Endodermal cell (in vitro differentiated cells): Measurements from ENCODE around the gene DLG5. TPM values are rescaled to one million over a fixed set of nuclear protein-coding genes. Genes with fewer than 3 reads are reported as not detected.
A peak's percentile ranks its signal among the peaks of the same experiment; 100 is the strongest.

Experiments
- DNase-seq: peaks from one replicate; pipeline ENCODE4 v3.0.0-alpha.2; 2017
- H3K27ac ChIP-seq: 2 replicates; pipeline ENCODE4 v1.5.1; 2013; ENCODE audit warnings: mild to moderate bottlenecking, low read depth, low read length, moderate library complexity
- H3K27me3 ChIP-seq: 2 replicates; pipeline ENCODE4 v1.6.1; 2013; ENCODE audit warnings: mild to moderate bottlenecking, low read length, moderate library complexity; ENCODE audit not compliant: insufficient read depth, control insufficient read depth, poor library complexity, severe bottlenecking
- H3K36me3 ChIP-seq: 2 replicates; pipeline ENCODE4 v1.7.0; 2013; ENCODE audit warnings: mild to moderate bottlenecking, low read length, moderate library complexity; ENCODE audit not compliant: control insufficient read depth, insufficient read depth
- H3K4me1 ChIP-seq: one replicate; pipeline ENCODE4 v1.7.0; 2013; ENCODE audit warnings: low read length; ENCODE audit not compliant: control insufficient read depth, insufficient read depth
- H3K4me3 ChIP-seq: 2 replicates; pipeline ENCODE4 v1.5.1; 2013; ENCODE audit warnings: mild to moderate bottlenecking, low read length, moderate library complexity
- H3K9ac ChIP-seq: 2 replicates; pipeline ENCODE4 v1.6.1; 2013; ENCODE audit warnings: mild to moderate bottlenecking, low read length, moderate library complexity; ENCODE audit not compliant: poor library complexity, severe bottlenecking; ENCODE audit errors: extremely low read depth
- H3K9me3 ChIP-seq: 2 replicates; pipeline ENCODE4 v1.6.1; 2013; ENCODE audit warnings: mild to moderate bottlenecking, low read length, moderate library complexity; ENCODE audit not compliant: control insufficient read depth
- H3K27ac Mint-ChIP-seq: 2 replicates; pipeline ENCODE4 v1.8.0; 2020; ENCODE audit warnings: mixed read lengths
- H3K27me3 Mint-ChIP-seq: 2 replicates; pipeline ENCODE4 v1.8.0; 2021; ENCODE audit warnings: mild to moderate bottlenecking, mixed read lengths; ENCODE audit not compliant: insufficient read depth
- H3K36me3 Mint-ChIP-seq: 2 replicates; pipeline ENCODE4 v1.8.0; 2020; ENCODE audit warnings: low read depth, mixed read lengths
- H3K4me1 Mint-ChIP-seq: 2 replicates; pipeline ENCODE4 v1.8.0; 2020; ENCODE audit warnings: mixed read lengths
- H3K4me3 Mint-ChIP-seq: 2 replicates; pipeline ENCODE4 v1.8.0; 2020; ENCODE audit warnings: mild to moderate bottlenecking, moderate library complexity, mixed read lengths
- H3K9me3 Mint-ChIP-seq: 2 replicates; pipeline ENCODE4 v1.8.0; 2020; ENCODE audit warnings: mild to moderate bottlenecking, mixed read lengths
- CTCF ChIP-seq: fragments of 200-600 bp; sonication (generic); conservative IDR thresholded peaks from 2 replicates; pipeline ENCODE4 v1.5.0; 2021; ENCODE audit warnings: antibody characterized with exemption, mild to moderate bottlenecking
- WGBS, 2 experiments: methylation state at CpG; one replicate each; pipeline versions ENCODE4 v1.1.5 to v1.1.7; 2013; ENCODE audit warnings: missing lambda C conversion rate in 2 of 2, mixed read lengths in 1 of 2; ENCODE audit not compliant: insufficient coverage in 1 of 2, insufficient read length in 1 of 2; 5-methylcytosine and 5-hydroxymethylcytosine counted together
- total RNA-seq, 2 donors: library from RNA; stranded (reverse); fragmentation: NEBNext Ultra II Directional in 1 of 2; extraction: Animal tissue kit (Norgen Biotek cat#: 25700) in 1 of 2; gene quantifications; 2 replicates in 1 of 2; 3 replicates in 1 of 2; pipeline ENCODE4 v1.2.1, GENCODE V29; 2021

The DLG5 gene
- total RNA-seq, 2 donors from 2014 or later, result 79.4 to 83.4 TPM

DNA sequence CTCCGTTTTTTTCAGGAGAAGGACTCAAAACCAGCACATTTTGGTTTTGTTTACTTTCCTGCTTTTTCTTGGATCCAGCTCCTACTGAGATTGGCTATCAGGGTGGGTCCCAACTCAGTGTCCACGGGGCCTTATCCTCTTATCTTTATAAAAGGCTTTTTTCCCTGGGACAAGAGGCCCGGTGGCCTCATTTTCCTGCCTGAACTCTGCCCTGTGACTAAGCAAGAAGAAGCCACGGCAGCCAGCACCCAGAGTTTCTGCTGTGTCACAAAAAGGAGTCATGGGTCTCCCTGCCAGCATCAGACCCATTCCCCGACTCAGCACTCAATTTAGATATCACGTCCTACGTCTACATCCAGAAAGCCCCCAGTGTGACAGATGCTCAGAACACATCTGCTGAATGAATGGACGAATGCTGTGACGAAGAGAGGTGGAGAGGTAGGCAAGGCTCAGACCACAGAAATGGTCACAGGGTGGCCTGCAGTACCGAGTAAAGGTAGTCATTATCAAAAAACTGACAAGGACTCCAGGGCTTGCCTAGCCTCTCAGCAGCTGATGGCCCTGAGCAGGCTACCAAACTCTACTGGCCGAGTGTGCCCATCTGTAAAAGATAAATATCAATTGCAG, 16.7 kb downstream of the DLG5 start:
- Histone ChIP-seq H3K27me3 (no peaks in the 10 kb centered on the region), H3K4me1 (peaks cover 13% of the 10 kb centered on the region), H3K36me3 (no peaks in the 10 kb centered on the region), H3K4me3 (peak overlapping the region; percentile 30), H3K9ac (no peak overlapping the region), H3K9me3 (no peaks in the 10 kb centered on the region), H3K27ac (no peak overlapping the region)
- 80 to 93% methylated on average over 10 to 11 of the region's 11 CpGs for WGBS, 2 experiments
- no peaks in the 10 kb centered on the region for H3K9me3 Mint-ChIP-seq
- no peak for TF ChIP-seq CTCF
- peak overlapping the region; percentile 21 for H3K4me3 Mint-ChIP-seq
- H3K36me3 Mint-ChIP-seq, result peaks cover 10% of the 10 kb centered on the region
- DNase-seq, result no peak
- peaks cover 36% of the 10 kb centered on the region for H3K4me1 Mint-ChIP-seq
- H3K27ac Mint-ChIP-seq, result peak overlapping the region; percentile 86
- H3K27me3 Mint-ChIP-seq, result no peaks in the 10 kb centered on the region

DNA sequence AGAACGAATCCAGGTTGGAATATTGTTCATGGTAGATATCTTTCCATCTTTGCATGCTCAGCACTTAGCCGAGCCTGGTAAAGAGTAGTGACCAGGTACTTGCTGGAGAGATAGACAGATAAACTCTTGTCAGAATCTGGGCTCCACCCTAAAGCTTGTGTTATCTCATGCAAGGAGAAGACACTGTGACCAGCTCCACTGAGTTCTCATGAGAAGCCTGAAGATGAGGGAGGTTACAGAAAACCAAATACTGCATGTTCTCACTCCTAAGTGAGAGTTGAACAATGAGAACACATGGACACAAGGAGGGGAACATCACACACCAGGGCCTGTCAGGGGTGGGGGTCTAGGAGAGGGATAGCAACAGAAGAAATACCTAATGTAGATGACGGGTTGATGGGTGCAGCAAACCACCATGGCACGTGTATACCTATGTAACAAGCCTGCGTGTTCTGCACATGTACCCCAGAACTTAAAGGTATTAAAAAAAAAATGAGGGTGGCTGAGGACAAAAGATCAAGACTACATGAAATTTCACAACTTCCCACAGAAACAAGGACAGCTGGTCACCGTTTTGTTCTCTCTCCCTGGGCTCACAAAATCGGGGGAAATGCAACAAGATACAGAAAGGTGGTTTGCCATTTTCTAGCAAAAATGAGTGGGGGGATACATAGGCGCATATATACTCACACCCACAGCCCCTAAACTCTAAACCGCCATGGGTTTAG, 17.4 kb downstream of the DLG5 start:
- Mint-ChIP-seq H3K4me1 (peaks cover 36% of the 10 kb centered on the region), H3K36me3 (peaks cover 15% of the 10 kb centered on the region), H3K27ac (peak overlapping the region; percentile 79), H3K27me3 (no peaks in the 10 kb centered on the region), H3K9me3 (no peaks in the 10 kb centered on the region), H3K4me3 (peak overlapping the region; percentile 7)
- Histone ChIP-seq H3K27me3 (no peaks in the 10 kb centered on the region), H3K9me3 (no peaks in the 10 kb centered on the region), H3K36me3 (no peaks in the 10 kb centered on the region), H3K27ac (no peak overlapping the region), H3K9ac (no peak overlapping the region), H3K4me1 (peaks cover 13% of the 10 kb centered on the region), H3K4me3 (peak overlapping the region; percentile 30)
- no peak for TF ChIP-seq CTCF
- no peak for DNase-seq
- WGBS, 2 experiments, result 89 to 92% methylated on average over 6 to 9 of the region's 9 CpGs

DNA sequence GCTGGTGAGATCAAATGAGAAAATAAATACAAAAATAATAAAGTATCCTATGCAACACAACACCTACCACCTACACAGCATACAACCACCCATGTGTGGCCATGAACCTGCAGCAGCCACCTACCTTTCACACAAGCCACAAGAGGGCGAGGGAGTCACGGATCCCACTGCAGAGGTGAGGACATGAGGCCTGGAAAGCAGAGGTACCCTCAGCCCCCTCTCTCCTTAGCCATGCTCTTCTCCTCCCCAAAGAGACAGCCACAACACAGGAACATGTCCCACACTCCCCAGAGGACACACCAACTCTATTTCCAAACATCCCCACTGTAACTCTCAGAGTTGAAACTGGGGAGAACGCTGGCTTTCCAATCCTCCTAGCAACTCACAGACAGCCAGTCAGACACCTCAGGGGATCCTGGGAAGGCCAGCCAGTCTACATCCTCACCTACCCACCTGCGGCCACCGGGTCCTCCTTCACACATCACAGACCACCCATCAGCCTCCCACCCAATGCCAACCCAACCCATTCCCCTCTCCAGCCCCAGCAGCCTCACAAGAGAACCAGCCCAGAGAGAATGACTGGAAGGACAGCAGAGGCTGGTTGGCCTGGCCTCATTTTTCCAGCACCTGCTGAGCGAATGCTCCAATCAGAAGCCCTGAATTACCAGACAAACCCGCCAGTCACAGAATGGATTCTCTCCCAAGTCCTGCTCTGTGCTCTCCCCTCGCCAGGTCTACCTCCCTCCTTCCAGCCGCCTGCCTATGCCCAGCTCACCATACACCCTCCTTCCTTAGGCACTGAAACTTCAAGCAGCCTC, 18.4 kb downstream of the DLG5 start:
- H3K4me3 Mint-ChIP-seq, result no peak overlapping the region
- peak overlapping the region; percentile 88 for H3K27ac Mint-ChIP-seq
- peak; percentile 85 for DNase-seq
- peaks cover 21% of the 10 kb centered on the region for H3K36me3 Mint-ChIP-seq
- no peaks in the 10 kb centered on the region for H3K27me3 Mint-ChIP-seq
- Histone ChIP-seq H3K36me3 (no peaks in the 10 kb centered on the region), H3K27ac (no peak overlapping the region), H3K9ac (no peak overlapping the region), H3K4me1 (peaks cover 13% of the 10 kb centered on the region), H3K9me3 (no peaks in the 10 kb centered on the region), H3K4me3 (no peak overlapping the region), H3K27me3 (no peaks in the 10 kb centered on the region)
- TF ChIP-seq CTCF, result peak; percentile 84
- peaks cover 35% of the 10 kb centered on the region for H3K4me1 Mint-ChIP-seq
- H3K9me3 Mint-ChIP-seq, result no peaks in the 10 kb centered on the region
- WGBS, 2 experiments, result 83 to 100% methylated on average over 2 to 9 of the region's 9 CpGs
